KG1 (cell line): ENCODE measurements around the gene RASGRP3.

Experiments used
- DNase-seq: peaks from one replicate; lab custom pipeline; 2025; lab: John Stamatoyannopoulos, UW

RASGRP3 gene

GRCh38 chr2:33525666-33526065, 49.2 kb downstream of the RASGRP3 start:
- no peak for DNase-seq

- no peak for DNase-seq
Observed at GRCh38 chr2:33526132-33526531, 49.7 kb downstream of the RASGRP3 start.

GRCh38 chr2:33526921-33527320, 50.5 kb downstream of the RASGRP3 start:
- no peak for DNase-seq

GRCh38 chr2:33528441-33528950, 52.0 kb downstream of the RASGRP3 start:
- no peak for DNase-seq

- DNase-seq = no peak
Observed at GRCh38 chr2:33529771-33530481, 53.5 kb downstream of the RASGRP3 start.

GRCh38 chr2:33530690-33531548, 54.5 kb downstream of the RASGRP3 start:
- DNase-seq = no peak

- no peak for DNase-seq
Observed at GRCh38 chr2:33531549-33532059, 55.2 kb downstream of the RASGRP3 start.

- DNase-seq = no peak
Observed at GRCh38 chr2:33532146-33532545, 55.7 kb downstream of the RASGRP3 start.

- DNase-seq = no peak
Observed at GRCh38 chr2:33532966-33533365, 56.5 kb downstream of the RASGRP3 start.

GRCh38 chr2:33535421-33535820, 59.0 kb downstream of the RASGRP3 start:
- no peak for DNase-seq

GRCh38 chr2:33541243-33541642, 64.8 kb downstream of the RASGRP3 start:
- no peak for DNase-seq

GRCh38 chr2:33550206-33550605, 73.8 kb downstream of the RASGRP3 start:
- DNase-seq = no peak

- DNase-seq = no peak
Observed at GRCh38 chr2:33552758-33553461, 76.5 kb downstream of the RASGRP3 start.

GRCh38 chr2:33555681-33556080, 79.2 kb downstream of the RASGRP3 start:
- no peak for DNase-seq

GRCh38 chr2:33559328-33559727, 82.9 kb downstream of the RASGRP3 start:
- no peak for DNase-seq

- no peak for DNase-seq
Observed at GRCh38 chr2:33560017-33560416, 83.6 kb downstream of the RASGRP3 start.

- DNase-seq = no peak
Observed at GRCh38 chr2:33561872-33562271, 85.4 kb downstream of the RASGRP3 start.

- no peak for DNase-seq
Observed at GRCh38 chr2:33570681-33571080, 94.2 kb downstream of the RASGRP3 start.

- no peak for DNase-seq
Observed at GRCh38 chr2:33573657-33574056, 97.2 kb downstream of the RASGRP3 start.

- no peak for DNase-seq
Observed at GRCh38 chr2:33577084-33577483, 100.6 kb downstream of the RASGRP3 start.

GRCh38 chr2:33577668-33578067, 101.2 kb downstream of the RASGRP3 start:
- peak; percentile 1 for DNase-seq

- no peak for DNase-seq
Observed at GRCh38 chr2:33579227-33579626, 102.8 kb downstream of the RASGRP3 start.
